Measurements from ENCODE around the gene SORCS2. TPM values are rescaled to one million over a fixed set of nuclear protein-coding genes. Genes with fewer than 3 reads are reported as not detected.

Gene SORCS2
- polyA plus RNA-seq, 1 donor (not counting 4 experiments of a cell fraction or from before 2014, with no cell fraction given) = 0.09 TPM

- no peak overlapping the region for H3K4me3 ChIP-seq (ENCODE audit: control insufficient read depth in 2 of 3, extremely low read depth in 1 of 3, insufficient read depth in 2 of 3, low read depth in 1 of 3, low read length in 3 of 3)
- FAIRE-seq (no peak), DNase-seq (ENCODE audit: low read depth, low spot score) (no peak)
- H3K9me1 ChIP-seq (ENCODE audit: control insufficient read depth, extremely low read depth, insufficient read depth, low read length) = no peaks in the 10 kb centered on the region
- TF ChIP-seq CTCF (optimal IDR thresholded peaks at IDR 0.05 in 1 of 3, IDR thresholded peaks at IDR 0.05 in 1 of 3, conservative IDR thresholded peaks at IDR 0.05 in 1 of 3; ENCODE audit: extremely low read depth in 1 of 3, insufficient read depth in 2 of 3, low read length in 3 of 3) = no peak
- TF ChIP-seq EZH2 (IDR thresholded peaks at IDR 0.05; ENCODE audit: low read length) = no peak
- no peaks in the 10 kb centered on the region for H3K36me3 ChIP-seq (ENCODE audit: control insufficient read depth in 2 of 2, extremely low read depth in 1 of 2, insufficient read depth in 2 of 2, low read length in 2 of 2)
- H3K79me2 ChIP-seq (ENCODE audit: control insufficient read depth, insufficient read depth, low read length) = no peaks in the 10 kb centered on the region
- no peaks in the 10 kb centered on the region for H3K9me3 ChIP-seq (ENCODE audit: control insufficient read depth, low read depth, low read length)
- dilution Hi-C loops (cut with MboI; ENCODE audit: extremely low pct_ligation_motif_present, low sequenced_read_pairs) = no loop called here
- peaks cover 5% of the 10 kb centered on the region for H3K27me3 ChIP-seq (ENCODE audit: control insufficient read depth, extremely low read depth, insufficient read depth, low read length)
- H3K9ac ChIP-seq (ENCODE audit: control insufficient read depth, extremely low read depth, insufficient read depth, low read length) = no peak overlapping the region
- H3K4me1 ChIP-seq (ENCODE audit: control insufficient read depth, extremely low read depth, insufficient read depth, low read length) = no peaks in the 10 kb centered on the region
- no peak overlapping the region for H3K27ac ChIP-seq (ENCODE audit: control insufficient read depth, insufficient read depth, low read length)
- peaks cover 3% of the 10 kb centered on the region for H4K20me1 ChIP-seq (ENCODE audit: control insufficient read depth, extremely low read depth, insufficient read depth, low read length)
- H2AFZ ChIP-seq (ENCODE audit: control insufficient read depth, low read length) = no peak overlapping the region
- no peak overlapping the region for H3K4me2 ChIP-seq (ENCODE audit: control insufficient read depth, extremely low read depth, insufficient read depth, low read depth, low read length)
These were observed 132.3 kb downstream of the SORCS2 start for GRCh38 chr4:7324651-7325121.

GRCh38 chr4:7325541-7325940, 133.2 kb downstream of the SORCS2 start:
- Histone ChIP-seq H3K9ac (ENCODE audit: control insufficient read depth, extremely low read depth, insufficient read depth, low read length) (no peak overlapping the region), H3K9me1 (ENCODE audit: control insufficient read depth, extremely low read depth, insufficient read depth, low read length) (no peaks in the 10 kb centered on the region), H2AFZ (ENCODE audit: control insufficient read depth, low read length) (no peak overlapping the region), H3K36me3 (ENCODE audit: control insufficient read depth in 2 of 2, extremely low read depth in 1 of 2, insufficient read depth in 2 of 2, low read length in 2 of 2) (no peaks in the 10 kb centered on the region), H3K27me3 (ENCODE audit: control insufficient read depth, extremely low read depth, insufficient read depth, low read length) (peaks cover 8% of the 10 kb centered on the region), H3K4me2 (ENCODE audit: control insufficient read depth, extremely low read depth, insufficient read depth, low read depth, low read length) (no peak overlapping the region), H3K4me3 (ENCODE audit: control insufficient read depth in 2 of 3, extremely low read depth in 1 of 3, insufficient read depth in 2 of 3, low read depth in 1 of 3, low read length in 3 of 3) (no peak overlapping the region), H3K27ac (ENCODE audit: control insufficient read depth, insufficient read depth, low read length) (no peak overlapping the region), H4K20me1 (ENCODE audit: control insufficient read depth, extremely low read depth, insufficient read depth, low read length) (peaks cover 3% of the 10 kb centered on the region), H3K79me2 (ENCODE audit: control insufficient read depth, insufficient read depth, low read length) (no peaks in the 10 kb centered on the region), H3K4me1 (ENCODE audit: control insufficient read depth, extremely low read depth, insufficient read depth, low read length) (no peaks in the 10 kb centered on the region), H3K9me3 (ENCODE audit: control insufficient read depth, low read depth, low read length) (no peaks in the 10 kb centered on the region)
- FAIRE-seq (no peak), DNase-seq (ENCODE audit: low read depth, low spot score) (no peak)
- no peak for TF ChIP-seq EZH2 (IDR thresholded peaks at IDR 0.05; ENCODE audit: low read length)
- no peak for TF ChIP-seq CTCF (optimal IDR thresholded peaks at IDR 0.05 in 1 of 3, IDR thresholded peaks at IDR 0.05 in 1 of 3, conservative IDR thresholded peaks at IDR 0.05 in 1 of 3; ENCODE audit: extremely low read depth in 1 of 3, insufficient read depth in 2 of 3, low read length in 3 of 3)
- dilution Hi-C loops (cut with MboI; ENCODE audit: extremely low pct_ligation_motif_present, low sequenced_read_pairs) = no loop called here

Data from keratinocyte (primary cell).